ENCODE data around the gene RBP3.

- TF ChIP-seq POLR2A (IDR thresholded peaks at IDR 0.05) (no peak), CTCF (IDR thresholded peaks at IDR 0.05) (no peak)
Measured at GRCh38 chr10:47305566-47305965, 42.6 kb upstream of the RBP3 start.
